Mammary epithelial cell (primary cell): ENCODE data around the gene TSEN15.

ENCODE experiments used
- CTCF ChIP-seq, 2 donors: IDR thresholded peaks in 1 of 2; conservative IDR thresholded peaks in 1 of 2; 2 replicates each; pipeline ENCODE4 v1.5.1; 2011 to 2012; ENCODE audit warnings: inconsistent platforms in 2 of 2, low read length in 2 of 2, mild to moderate bottlenecking in 2 of 2, control low read depth in 1 of 2, low read depth in 1 of 2; ENCODE audit not compliant: insufficient read depth in 1 of 2; ENCODE audit errors: extremely low read depth in 1 of 2
- EZH2 ChIP-seq: IDR thresholded peaks from 2 replicates; pipeline ENCODE4 v1.6.1; 2012; ENCODE audit warnings: low read length, inconsistent platforms, borderline replicate concordance

- TF ChIP-seq CTCF (conservative IDR thresholded peaks at IDR 0.05 in 1 of 2, IDR thresholded peaks at IDR 0.05 in 1 of 2; ENCODE audit: extremely low read depth in 1 of 2, insufficient read depth in 1 of 2, low read depth in 1 of 2, low read length in 2 of 2), result no peak
- TF ChIP-seq EZH2, result peak; percentile 56
These were observed 13.5 kb upstream of the TSEN15 start for GRCh38 chr1:184037849-184038591.
